ENCODE data around the gene KIF1A. TPM values are rescaled to one million over a fixed set of nuclear protein-coding genes. Genes with fewer than 3 reads are reported as not detected.

The KIF1A gene
- total RNA-seq, 4 donors from 2014 or later, result 2.9 to 15.9 (median 3.2) TPM

DNA sequence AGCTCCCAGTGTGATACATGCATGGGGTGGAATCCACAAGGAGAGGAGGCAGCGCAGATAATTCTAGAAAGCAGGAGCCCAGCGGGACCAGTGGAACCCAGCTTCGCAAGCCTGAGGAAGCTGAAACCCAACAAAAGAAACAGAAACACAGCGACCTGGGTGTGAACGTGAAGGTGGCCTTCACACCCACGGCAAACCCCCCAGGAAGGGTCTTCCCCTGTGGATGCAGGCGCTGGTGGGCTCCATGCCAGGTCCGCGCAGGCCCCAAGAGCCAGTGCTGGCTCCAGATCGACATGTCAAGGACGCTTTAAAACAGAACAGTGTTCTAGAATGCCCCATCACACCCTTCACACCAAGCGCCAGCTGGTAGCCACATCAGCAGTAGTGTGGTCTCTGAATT is 22.1 kb downstream of the KIF1A start:
- WGBS, result 81% methylated on average over 12 of the region's 12 CpGs
- no peaks in the 10 kb centered on the region for H3K36me3 ChIP-seq
- H3K27me3 ChIP-seq, result peaks cover 59% of the 10 kb centered on the region
- no peak overlapping the region for H3K4me3 ChIP-seq
- no peak for TF ChIP-seq CTCF (IDR thresholded peaks at IDR 0.05)
- TF ChIP-seq POLR2A (IDR thresholded peaks at IDR 0.05), result no peak
- no peak for TF ChIP-seq POLR2AphosphoS5 (IDR thresholded peaks at IDR 0.05)
- DNase-seq (ENCODE audit: low spot score in 2 of 2), result no peak
- no peak overlapping the region for H3K27ac ChIP-seq
- H3K4me1 ChIP-seq, result peaks cover 6% of the 10 kb centered on the region
- no peaks in the 10 kb centered on the region for H3K9me3 ChIP-seq

- no peak overlapping the region for H3K4me3 ChIP-seq
- 95% methylated on average over 4 of the region's 14 CpGs for WGBS
- no peak overlapping the region for H3K27ac ChIP-seq
- DNase-seq (ENCODE audit: low spot score in 2 of 2), result no peak
- H3K27me3 ChIP-seq, result peaks cover 55% of the 10 kb centered on the region
- no peaks in the 10 kb centered on the region for H3K9me3 ChIP-seq
- no peaks in the 10 kb centered on the region for H3K36me3 ChIP-seq
- TF ChIP-seq POLR2AphosphoS5 (IDR thresholded peaks at IDR 0.05), result no peak
- TF ChIP-seq POLR2A (IDR thresholded peaks at IDR 0.05), result no peak
- no peak for TF ChIP-seq EP300 (IDR thresholded peaks at IDR 0.05)
- TF ChIP-seq CTCF (IDR thresholded peaks at IDR 0.05), result no peak
- H3K4me1 ChIP-seq, result peaks cover 6% of the 10 kb centered on the region
Measured at GRCh38 chr2:240797500-240797895, 22.5 kb downstream of the KIF1A start.

DNA sequence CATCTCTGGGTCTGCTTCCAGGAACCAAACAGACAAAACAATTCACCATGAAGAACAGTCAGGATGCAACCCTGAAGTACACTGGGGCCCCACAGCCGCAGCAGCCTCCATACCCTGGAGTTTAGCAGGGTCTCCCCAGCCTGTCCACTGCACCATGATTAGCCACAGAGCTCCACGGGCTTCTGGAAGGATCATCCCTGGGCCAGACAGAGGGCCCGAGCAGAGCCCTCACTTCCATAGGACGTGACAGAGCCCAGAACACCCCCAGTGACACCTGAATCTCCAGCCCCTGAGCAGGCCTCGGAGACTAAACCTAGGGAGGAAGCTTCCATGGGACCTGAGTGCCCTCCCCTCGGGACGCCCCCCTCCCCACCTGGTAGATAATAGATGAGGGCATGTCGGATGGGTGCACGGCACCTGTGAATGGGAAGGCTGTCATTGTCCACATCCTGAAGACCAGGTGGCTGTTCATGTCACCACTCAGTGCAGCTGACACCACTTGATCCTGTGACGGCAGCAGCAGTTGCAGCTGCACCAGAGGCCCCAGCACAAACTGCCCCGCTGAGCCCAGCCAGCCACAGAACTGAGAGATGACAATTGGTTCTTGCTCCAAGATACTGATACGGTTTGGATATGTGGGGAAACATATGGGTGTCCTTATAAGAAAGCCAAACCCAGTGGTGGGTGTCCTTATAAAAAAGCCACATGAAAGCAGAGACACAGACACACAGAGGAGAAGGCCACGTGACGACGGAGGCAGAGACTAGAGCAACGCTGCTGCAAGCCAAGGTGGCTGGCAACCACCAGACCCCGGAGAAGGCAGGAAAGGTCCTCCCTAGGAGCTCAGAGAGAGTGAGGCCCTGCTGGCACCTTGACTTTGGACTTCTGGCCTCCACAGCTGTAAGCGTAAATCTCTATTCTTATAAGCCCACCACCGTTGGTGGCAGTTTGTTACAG is 23.2 kb downstream of the KIF1A start:
- peaks cover 6% of the 10 kb centered on the region for H3K4me1 ChIP-seq
- H3K4me3 ChIP-seq, result no peak overlapping the region
- no peak overlapping the region for H3K27ac ChIP-seq
- H3K27me3 ChIP-seq, result peaks cover 54% of the 10 kb centered on the region
- 82% methylated on average over 11 of the region's 19 CpGs for WGBS
- H3K36me3 ChIP-seq, result no peaks in the 10 kb centered on the region
- no peak for DNase-seq (ENCODE audit: low spot score in 2 of 2)
- H3K9me3 ChIP-seq, result no peaks in the 10 kb centered on the region
- TF ChIP-seq POLR2AphosphoS5 (IDR thresholded peaks at IDR 0.05) (no peak), EP300 (IDR thresholded peaks at IDR 0.05) (no peak), POLR2A (IDR thresholded peaks at IDR 0.05) (no peak), CTCF (IDR thresholded peaks at IDR 0.05) (no peak)

- Histone ChIP-seq H3K27ac (no peak overlapping the region), H3K36me3 (no peaks in the 10 kb centered on the region), H3K27me3 (peaks cover 47% of the 10 kb centered on the region), H3K4me1 (peaks cover 6% of the 10 kb centered on the region), H3K9me3 (no peaks in the 10 kb centered on the region), H3K4me3 (no peak overlapping the region)
- 82% methylated on average over 10 of the region's 21 CpGs for WGBS
- TF ChIP-seq POLR2A (IDR thresholded peaks at IDR 0.05) (no peak), CTCF (IDR thresholded peaks at IDR 0.05) (no peak), EP300 (IDR thresholded peaks at IDR 0.05) (no peak), POLR2AphosphoS5 (IDR thresholded peaks at IDR 0.05) (no peak)
- DNase-seq (ENCODE audit: low spot score in 2 of 2), result no peak
Measured at GRCh38 chr2:240795916-240796510, 24.0 kb downstream of the KIF1A start.

DNA sequence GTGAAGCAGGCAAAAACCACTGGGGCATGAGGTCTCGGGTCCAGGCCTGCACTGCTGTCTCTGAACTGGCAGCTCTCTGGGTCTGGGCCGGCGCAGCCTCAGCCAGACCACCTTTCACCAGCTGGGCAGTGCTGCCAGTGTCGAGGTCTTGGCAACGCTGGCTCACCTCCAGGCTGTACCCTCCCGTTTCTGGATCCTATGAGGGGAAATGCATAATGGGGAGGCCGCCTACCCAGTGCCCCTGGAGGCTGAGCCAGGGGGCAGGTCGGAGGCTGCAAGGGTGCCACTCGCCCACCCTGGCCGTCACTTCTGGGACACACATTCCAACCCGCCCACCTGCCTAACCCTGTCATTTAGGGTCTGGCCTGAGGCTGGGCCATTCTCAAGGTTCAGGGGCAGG is 24.6 kb downstream of the KIF1A start:
- Histone ChIP-seq H3K27ac (no peak overlapping the region), H3K4me1 (peaks cover 5% of the 10 kb centered on the region), H3K9me3 (no peaks in the 10 kb centered on the region), H3K27me3 (peaks cover 44% of the 10 kb centered on the region), H3K4me3 (no peak overlapping the region), H3K36me3 (no peaks in the 10 kb centered on the region)
- DNase-seq (ENCODE audit: low spot score in 2 of 2), result no peak
- TF ChIP-seq POLR2AphosphoS5 (IDR thresholded peaks at IDR 0.05) (no peak), CTCF (IDR thresholded peaks at IDR 0.05) (no peak), POLR2A (IDR thresholded peaks at IDR 0.05) (no peak), EP300 (IDR thresholded peaks at IDR 0.05) (no peak)
- 79% methylated on average over 11 of the region's 11 CpGs for WGBS

Measured in suprapubic skin (tissue), 4 donors.